H1 (cell line): ENCODE measurements around the gene TMEM151B. TPM values are rescaled to one million over a fixed set of nuclear protein-coding genes. Genes with fewer than 3 reads are reported as not detected.

ENCODE experiments used
- BRCA1 ChIP-seq: IDR thresholded peaks from 2 replicates; pipeline ENCODE4 v1.6.1; 2012; ENCODE audit warnings: low read depth, low read length, improper control_type of control experiment
- CBX8 ChIP-seq: fragments of 300-800, 300-1000 bp; sonication (generic); IDR thresholded peaks from 2 replicates; pipeline ENCODE4 v1.7.1; 2016; ENCODE audit warnings: low read depth, low read length, borderline replicate concordance
- CHD7 ChIP-seq: fragments of 300-600 bp; sonication (generic); IDR thresholded peaks from 2 replicates; pipeline ENCODE4 v1.7.1; 2012; ENCODE audit warnings: low read length, moderate library complexity, mild to moderate bottlenecking, inconsistent platforms; ENCODE audit not compliant: insufficient replicate concordance
- KDM5A ChIP-seq: fragments of 200-600 bp; IDR thresholded peaks from 2 replicates; pipeline ENCODE4 v1.7.1; 2012; ENCODE audit warnings: mild to moderate bottlenecking, low read length, inconsistent platforms, mixed read lengths
- RBBP5 ChIP-seq: IDR thresholded peaks from 2 replicates; pipeline ENCODE4 v1.7.1; 2012; ENCODE audit warnings: low read depth, mild to moderate bottlenecking, inconsistent platforms, low read length, moderate library complexity, borderline replicate concordance
- polyA plus RNA-seq, 7 experiments: library from polyadenylated mRNA; depleted of rRNA in 3 of 7; stranded (reverse) in 5 of 7; unstranded in 2 of 7; fragments of >200 nt in 5 of 7; fragments of 200-250 nt in 2 of 7; gene quantifications; 1 replicate in 5 of 7; 2 replicates in 1 of 7; 4 replicates in 1 of 7; pipeline versions ENCODE4 v1.2.1 to v1.2.3, GENCODE V29; 2011 to 2013; ENCODE audit warnings: missing spikeins in 2 of 7, mixed read lengths in 2 of 7
- total RNA-seq: library from RNA; stranded (reverse); fragmentation: NEBNext Ultra II Directional; extraction: Animal tissue kit (Norgen Biotek cat#: 25700); gene quantifications from 2 replicates; pipeline ENCODE4 v1.2.1, GENCODE V29; 2021
- TF ChIP-seq, protein P1 (sequence below): IDR thresholded peaks from 2 replicates; pipeline ENCODE4 v1.6.1; 2012; ENCODE audit warnings: low read length, inconsistent platforms

The TMEM151B gene
- total and polyA plus RNA-seq, 2 of the 8 experiments (the other 6 are each of a cell fraction or from before 2014, with no cell fraction given), result 8.0 to 15.5 TPM

DNA sequence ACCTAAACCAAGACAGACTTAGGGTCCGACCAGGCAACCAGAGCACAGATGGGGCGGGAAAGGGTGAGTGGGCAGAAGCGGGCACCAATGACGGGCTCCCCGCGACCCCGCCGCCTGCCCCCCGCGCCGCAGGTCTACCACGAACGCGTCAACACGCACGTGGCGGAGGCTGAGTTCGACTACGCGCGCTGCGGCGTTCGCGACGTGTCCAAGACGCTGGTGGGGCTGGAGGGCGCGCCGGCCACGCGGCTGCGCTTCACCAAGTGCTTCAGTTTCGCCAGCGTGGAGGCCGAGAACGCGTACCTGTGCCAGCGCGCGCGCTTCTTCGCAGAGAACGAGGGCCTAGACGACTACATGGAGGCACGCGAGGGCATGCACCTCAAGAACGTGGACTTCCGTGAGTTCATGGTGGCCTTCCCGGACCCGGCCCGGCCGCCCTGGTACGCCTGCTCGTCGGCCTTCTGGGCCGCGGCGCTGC is 5.1 kb downstream of the TMEM151B start (continued):
- TF ChIP-seq CHD7, result no peak
- TF ChIP-seq CBX8, result no peak
- no peak for TF ChIP-seq KDM5A
- no peak for TF ChIP-seq BRCA1
- TF ChIP-seq, protein P1, sequence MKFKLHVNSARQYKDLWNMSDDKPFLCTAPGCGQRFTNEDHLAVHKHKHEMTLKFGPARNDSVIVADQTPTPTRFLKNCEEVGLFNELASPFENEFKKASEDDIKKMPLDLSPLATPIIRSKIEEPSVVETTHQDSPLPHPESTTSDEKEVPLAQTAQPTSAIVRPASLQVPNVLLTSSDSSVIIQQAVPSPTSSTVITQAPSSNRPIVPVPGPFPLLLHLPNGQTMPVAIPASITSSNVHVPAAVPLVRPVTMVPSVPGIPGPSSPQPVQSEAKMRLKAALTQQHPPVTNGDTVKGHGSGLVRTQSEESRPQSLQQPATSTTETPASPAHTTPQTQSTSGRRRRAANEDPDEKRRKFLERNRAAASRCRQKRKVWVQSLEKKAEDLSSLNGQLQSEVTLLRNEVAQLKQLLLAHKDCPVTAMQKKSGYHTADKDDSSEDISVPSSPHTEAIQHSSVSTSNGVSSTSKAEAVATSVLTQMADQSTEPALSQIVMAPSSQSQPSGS, result no peak
- no peak for TF ChIP-seq RBBP5
